SK-N-MC (cell line): Measurements from ENCODE around the gene NECAB2.

Source experiments
- EZH2 ChIP-seq: fragments of 200-600 bp; sonication (generic); IDR thresholded peaks from one replicate; pipeline ENCODE4 v1.6.1; 2017; ENCODE audit warnings: antibody characterized with exemption
- POLR2AphosphoS5 ChIP-seq: IDR thresholded peaks from 2 replicates; pipeline ENCODE4 v1.6.1; 2012; ENCODE audit warnings: mild to moderate bottlenecking, low read depth, low read length, borderline replicate concordance

- TF ChIP-seq POLR2AphosphoS5 (no peak), EZH2 (no peak)
Observed at GRCh38 chr16:83996481-83997252, 28.6 kb downstream of the NECAB2 start.
